Natural killer cell treated with Interleukin-12 subunit alpha and Interleukin-12 subunit beta and Interleukin-15 and Interleukin-18, amount 100 ng/mL, for 72 hours (primary cell): Measurements from ENCODE around the gene ERMN. TPM values are rescaled to one million over a fixed set of nuclear protein-coding genes. Genes with fewer than 3 reads are reported as not detected.
A peak's percentile ranks its signal among the peaks of the same experiment; 100 is the strongest.
"Not testable (repeated sequence)": the region's sequence is repeated elsewhere in the genome, so short reads cannot be mapped to it uniquely, and the experiment has no call there.

Experiments used
- ATAC-seq, 2 donors: fragments of 150-1000 bp; cut with Tn5 transposase in 1 of 2; sonication (Bioruptor Pico), chemical (Tn5 transposase) in 1 of 2; 2 replicates each; pipeline ENCODE4 v1.10.0; 2021
- DNase-seq: peaks from one replicate; pipeline ENCODE4 v3.0.0; 2022; ENCODE audit warnings: low spot score
- H3K27ac Mint-ChIP-seq, 2 donors: 1 replicate in 1 of 2; 2 replicates in 1 of 2; pipeline ENCODE4 v1.8.0; 2022; ENCODE audit warnings: mixed read lengths in 2 of 2, mild to moderate bottlenecking in 1 of 2, moderate library complexity in 1 of 2
- H3K27me3 Mint-ChIP-seq, 2 donors: 1 replicate in 1 of 2; 2 replicates in 1 of 2; pipeline ENCODE4 v1.8.0; 2022; ENCODE audit warnings: mixed read lengths in 2 of 2
- H3K36me3 Mint-ChIP-seq: one replicate; pipeline ENCODE4 v1.8.0; 2022; ENCODE audit warnings: mixed read lengths
- H3K4me1 Mint-ChIP-seq, 2 donors: 1 replicate in 1 of 2; 2 replicates in 1 of 2; pipeline ENCODE4 v1.8.0; 2022; ENCODE audit warnings: low read depth in 2 of 2, mixed read lengths in 2 of 2, mild to moderate bottlenecking in 1 of 2
- H3K4me3 Mint-ChIP-seq: one replicate; pipeline ENCODE4 v1.8.0; 2022; ENCODE audit warnings: mixed read lengths
- H3K9me3 Mint-ChIP-seq: 2 replicates; pipeline ENCODE4 v1.8.0; 2022; ENCODE audit warnings: mixed read lengths
- total RNA-seq, 2 donors: library from RNA; stranded (reverse); gene quantifications; one replicate each; pipeline ENCODE4 v1.2.3, GENCODE V29; 2022

The ERMN gene
- total RNA-seq, 2 donors from 2014 or later: 7.4 to 8.8 TPM

DNA sequence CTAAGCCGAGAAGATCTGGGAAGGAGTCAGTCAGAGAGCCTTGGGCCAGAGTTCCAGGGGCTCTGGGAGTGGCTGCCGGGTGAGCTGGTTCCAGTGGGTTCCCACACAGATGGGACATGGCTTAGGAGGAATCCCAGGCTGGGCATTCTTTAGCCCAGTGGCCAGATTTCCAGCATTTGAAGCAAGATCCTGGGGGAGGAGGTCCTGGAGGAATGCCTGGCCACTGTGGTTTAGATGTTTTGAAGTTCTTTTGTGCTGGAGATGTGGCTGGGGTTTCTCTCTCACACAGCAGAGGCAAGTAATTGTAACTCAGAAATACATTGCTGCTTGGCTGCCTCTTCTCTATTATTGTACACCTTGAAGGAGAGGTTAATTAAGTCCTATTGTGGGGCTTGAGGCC lies 15.8 kb upstream of the ERMN start:
- H3K36me3 Mint-ChIP-seq: peaks cover 48% of the 10 kb centered on the region
- not testable (repeated sequence) for ATAC-seq, DNase-seq, H3K4me3 Mint-ChIP-seq, H3K27ac Mint-ChIP-seq, H3K4me1 Mint-ChIP-seq, H3K27me3 Mint-ChIP-seq
- peaks cover 25% of the 10 kb centered on the region for H3K9me3 Mint-ChIP-seq

DNA sequence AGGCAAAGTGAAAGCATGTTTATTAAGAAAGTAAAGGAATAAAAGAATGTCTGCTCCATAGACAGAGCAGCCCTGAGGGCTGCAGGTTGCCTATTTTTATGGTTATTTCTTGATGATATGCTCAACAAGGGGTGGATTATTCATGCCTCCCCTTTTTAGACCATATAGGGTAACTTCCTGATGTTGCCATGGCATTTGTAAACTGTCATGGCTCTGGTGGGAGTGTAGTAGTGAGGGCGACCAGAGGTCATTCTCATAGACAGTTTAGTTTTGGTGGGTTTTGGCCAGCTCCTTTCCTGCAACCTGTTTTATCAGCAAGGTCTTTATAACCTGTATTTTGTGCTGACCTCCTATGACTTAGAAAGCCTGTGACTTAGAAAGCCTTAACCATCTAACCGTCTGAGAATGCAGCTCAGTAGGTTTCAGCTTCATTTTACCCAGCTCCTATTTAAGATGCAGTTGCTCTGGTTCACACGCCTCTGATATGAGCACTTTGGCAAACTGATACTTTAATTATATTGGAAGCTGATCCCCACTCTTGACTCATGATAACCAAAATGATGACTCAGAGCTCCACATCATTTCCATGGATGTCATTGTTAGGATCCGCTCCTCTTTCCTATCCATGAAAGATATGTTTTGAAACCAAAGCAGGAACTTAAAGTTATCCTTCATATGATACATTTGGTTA lies 14.5 kb upstream of the ERMN start:
- DNase-seq (no peak), ATAC-seq (no peak)
- no peak overlapping the region for H3K27ac Mint-ChIP-seq
- no peak overlapping the region for H3K4me3 Mint-ChIP-seq
- H3K9me3 Mint-ChIP-seq: peaks cover 23% of the 10 kb centered on the region
- H3K36me3 Mint-ChIP-seq: peaks cover 44% of the 10 kb centered on the region
- peaks cover 13 to 15% of the 10 kb centered on the region in 2 donors for H3K4me1 Mint-ChIP-seq
- H3K27me3 Mint-ChIP-seq: no peaks in the 10 kb centered on the region

DNA sequence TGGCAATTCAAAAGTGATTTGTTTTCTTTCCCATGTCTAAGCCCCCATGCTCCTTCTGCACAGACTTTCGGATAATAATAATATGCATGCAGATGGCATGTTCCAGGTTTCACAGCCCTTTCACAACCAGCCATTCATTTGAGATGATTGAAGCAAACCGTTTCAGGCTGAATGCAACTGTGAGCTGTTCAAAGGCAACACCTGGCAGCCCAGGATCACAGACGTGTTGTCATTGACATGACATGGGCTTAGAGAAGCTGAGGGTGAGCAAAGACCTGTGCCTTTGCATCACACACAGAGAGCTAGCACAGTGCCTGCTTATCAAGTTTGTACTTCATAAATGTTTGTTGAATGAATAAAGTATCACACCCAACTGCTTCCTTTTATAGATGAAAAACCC lies 12.4 kb upstream of the ERMN start:
- Mint-ChIP-seq H3K36me3 (peaks cover 23% of the 10 kb centered on the region), H3K4me3 (no peak overlapping the region), H3K9me3 (peaks cover 10% of the 10 kb centered on the region), H3K4me1 (peaks cover 24 to 33% of the 10 kb centered on the region in 2 donors), H3K27me3 (no peaks in the 10 kb centered on the region), H3K27ac (no peak overlapping the region)
- DNase-seq (no peak), ATAC-seq (no peak)

DNA sequence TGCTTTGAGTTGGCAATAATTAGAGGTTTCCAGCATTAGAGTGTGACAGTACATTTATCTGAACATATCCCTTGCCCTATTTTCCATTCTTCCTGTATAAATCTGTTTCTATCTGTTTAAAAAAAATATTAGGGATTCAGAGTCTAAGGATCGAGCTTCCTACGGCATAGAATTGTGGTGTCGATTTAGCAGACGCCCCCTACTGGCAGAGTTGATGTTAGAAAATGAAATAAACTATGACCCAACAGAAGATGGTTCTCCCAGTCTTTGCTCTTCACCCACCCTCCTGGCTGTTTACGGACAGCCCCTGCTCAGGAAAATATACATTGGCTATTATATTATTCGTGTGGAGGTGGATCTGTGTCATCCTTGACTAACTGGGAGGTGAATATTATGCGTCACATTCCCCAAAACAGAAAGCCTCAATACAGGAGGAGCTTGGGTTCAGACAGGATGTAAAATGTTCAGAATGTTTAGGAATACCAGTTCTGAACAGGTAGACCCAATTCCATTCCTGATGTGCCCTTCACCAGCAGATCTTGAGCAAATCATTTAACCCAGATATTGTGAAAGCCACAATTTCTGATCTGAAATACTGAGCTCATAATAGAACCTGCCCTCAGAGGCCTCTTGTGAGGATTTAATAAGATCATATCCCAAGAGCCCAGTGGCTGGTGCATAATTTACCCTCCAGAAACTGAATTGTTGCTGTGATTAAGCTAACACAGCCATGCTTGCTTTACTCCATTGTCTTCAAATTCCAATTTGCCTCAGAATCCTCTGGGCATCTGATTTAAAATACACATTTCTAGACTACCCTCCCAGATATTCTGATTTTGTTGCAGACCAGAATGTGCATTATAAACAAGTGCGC lies 10.8 kb upstream of the ERMN start:
- ATAC-seq: no peak
- Mint-ChIP-seq H3K4me1 (peaks cover 33 to 46% of the 10 kb centered on the region in 2 donors), H3K9me3 (no peaks in the 10 kb centered on the region), H3K27ac (peak overlapping the region; percentile 32 to 85), H3K27me3 (no peaks in the 10 kb centered on the region), H3K36me3 (peaks cover 7% of the 10 kb centered on the region), H3K4me3 (peak overlapping the region; percentile 46)
- no peak for DNase-seq

DNA sequence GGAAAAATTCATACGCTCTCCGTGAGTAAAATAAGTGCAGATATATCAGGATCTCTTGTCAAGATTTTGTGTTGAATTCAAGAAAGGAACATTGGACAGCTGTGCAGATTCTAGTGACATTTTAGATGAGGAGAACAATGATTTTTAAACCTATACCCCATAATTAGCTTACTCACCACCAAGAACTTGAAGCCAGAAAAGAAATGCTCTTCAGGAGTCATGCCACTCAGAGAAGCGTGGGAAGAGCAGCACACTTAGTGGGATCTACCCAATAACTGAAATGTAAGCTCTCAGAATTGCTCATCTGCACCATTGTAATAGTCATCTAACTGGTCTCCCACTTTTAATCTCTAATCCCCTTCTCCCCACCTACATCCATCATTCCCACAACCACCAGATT lies 9.2 kb upstream of the ERMN start:
- Mint-ChIP-seq H3K36me3 (no peaks in the 10 kb centered on the region), H3K9me3 (no peaks in the 10 kb centered on the region), H3K4me1 (peaks cover 42 to 53% of the 10 kb centered on the region in 2 donors), H3K4me3 (no peak overlapping the region), H3K27ac (peak overlapping the region in 1 of 2 donors; percentile 94), H3K27me3 (no peaks in the 10 kb centered on the region)
- no peak for ATAC-seq
- no peak for DNase-seq

DNA sequence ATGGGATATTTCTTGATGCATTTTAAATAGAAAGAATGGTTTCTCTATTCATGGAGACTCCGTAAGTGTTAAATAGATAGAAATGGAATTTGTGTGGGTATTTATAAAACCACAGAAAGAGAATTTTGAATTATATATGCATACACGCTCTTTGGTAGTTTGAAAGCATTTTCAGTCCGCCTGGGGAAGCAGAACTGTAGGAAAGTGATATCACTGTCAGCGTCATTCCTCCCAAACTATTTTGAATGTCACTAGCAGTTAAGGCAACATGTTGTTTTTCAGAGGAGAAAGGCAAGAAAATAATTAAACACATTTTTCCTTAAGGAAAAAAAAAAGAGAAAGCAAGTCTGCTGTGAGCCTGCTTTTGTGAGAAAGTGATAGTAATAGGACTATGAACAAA lies 8.7 kb upstream of the ERMN start:
- DNase-seq (no peak), ATAC-seq (no peak)
- no peaks in the 10 kb centered on the region for H3K36me3 Mint-ChIP-seq
- no peaks in the 10 kb centered on the region for H3K27me3 Mint-ChIP-seq
- H3K27ac Mint-ChIP-seq: peak overlapping the region in 1 of 2 donors; percentile 94
- peaks cover under 1% of the 10 kb centered on the region for H3K9me3 Mint-ChIP-seq
- no peak overlapping the region for H3K4me3 Mint-ChIP-seq
- H3K4me1 Mint-ChIP-seq: peaks cover 44 to 55% of the 10 kb centered on the region in 2 donors

DNA sequence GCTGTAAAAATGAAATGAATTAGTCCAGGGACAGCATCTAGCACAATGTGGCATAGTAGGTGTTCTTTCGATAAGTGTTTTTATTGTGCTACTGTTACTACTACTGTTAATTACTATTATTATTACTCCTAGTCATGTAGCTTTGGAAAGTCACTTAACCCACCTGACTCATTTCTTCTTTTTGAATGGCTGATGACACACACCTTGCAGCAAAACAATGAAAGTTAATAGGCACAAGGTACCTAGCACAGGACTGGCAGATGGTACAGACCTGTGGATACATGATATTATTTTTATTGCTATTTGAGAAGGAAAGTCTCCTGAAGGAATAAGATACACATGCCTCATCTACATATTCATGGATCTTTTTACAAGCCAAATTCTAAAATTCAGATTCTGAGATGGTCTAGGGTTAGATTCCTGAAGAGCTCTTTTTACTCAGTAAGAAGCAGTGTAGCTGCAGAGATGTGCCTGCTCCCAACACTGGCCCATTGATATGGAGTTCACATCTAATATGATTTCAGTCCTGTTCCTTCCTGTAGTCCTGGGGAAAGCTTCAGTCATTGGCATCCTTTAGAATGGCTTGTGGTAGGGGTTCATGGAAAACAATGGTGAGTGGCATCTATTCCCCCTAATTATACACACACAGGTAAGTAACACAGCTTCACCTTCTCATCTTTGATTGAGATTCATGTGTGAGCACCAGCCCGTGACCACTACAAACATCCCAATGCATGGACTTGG lies 7.9 kb upstream of the ERMN start:
- Mint-ChIP-seq H3K36me3 (no peaks in the 10 kb centered on the region), H3K27ac (peak overlapping the region; percentile 50 to 94), H3K4me3 (no peak overlapping the region), H3K4me1 (peaks cover 47 to 59% of the 10 kb centered on the region in 2 donors), H3K27me3 (no peaks in the 10 kb centered on the region), H3K9me3 (peaks cover 3% of the 10 kb centered on the region)
- DNase-seq (no peak), ATAC-seq (no peak)

DNA sequence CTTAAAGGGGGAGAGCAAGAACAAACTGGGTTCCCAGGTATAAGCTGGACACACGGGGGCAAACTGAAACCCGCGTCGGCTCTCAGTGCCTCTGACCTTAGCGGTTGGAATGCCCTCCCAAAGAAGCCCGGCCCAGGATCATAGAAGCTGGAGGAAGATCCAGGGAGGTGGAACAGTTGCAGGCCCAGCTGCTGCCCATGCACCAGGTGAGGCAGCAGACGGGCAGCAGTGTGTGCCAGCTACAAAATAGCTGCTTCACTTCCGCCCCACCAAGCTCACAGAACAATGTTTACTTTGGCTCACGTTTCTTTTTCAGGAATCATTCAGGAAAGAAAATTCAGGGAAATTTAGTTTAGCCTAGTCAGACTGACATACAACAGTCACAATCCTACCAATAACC lies 3.9 kb upstream of the ERMN start:
- ATAC-seq: no peak
- H3K27me3 Mint-ChIP-seq: no peaks in the 10 kb centered on the region
- DNase-seq: no peak
- H3K4me1 Mint-ChIP-seq: peaks cover 47 to 53% of the 10 kb centered on the region in 2 donors
- H3K36me3 Mint-ChIP-seq: no peaks in the 10 kb centered on the region
- H3K9me3 Mint-ChIP-seq: peaks cover 3% of the 10 kb centered on the region
- H3K4me3 Mint-ChIP-seq: no peak overlapping the region
- H3K27ac Mint-ChIP-seq: peak overlapping the region; percentile 72 to 94

DNA sequence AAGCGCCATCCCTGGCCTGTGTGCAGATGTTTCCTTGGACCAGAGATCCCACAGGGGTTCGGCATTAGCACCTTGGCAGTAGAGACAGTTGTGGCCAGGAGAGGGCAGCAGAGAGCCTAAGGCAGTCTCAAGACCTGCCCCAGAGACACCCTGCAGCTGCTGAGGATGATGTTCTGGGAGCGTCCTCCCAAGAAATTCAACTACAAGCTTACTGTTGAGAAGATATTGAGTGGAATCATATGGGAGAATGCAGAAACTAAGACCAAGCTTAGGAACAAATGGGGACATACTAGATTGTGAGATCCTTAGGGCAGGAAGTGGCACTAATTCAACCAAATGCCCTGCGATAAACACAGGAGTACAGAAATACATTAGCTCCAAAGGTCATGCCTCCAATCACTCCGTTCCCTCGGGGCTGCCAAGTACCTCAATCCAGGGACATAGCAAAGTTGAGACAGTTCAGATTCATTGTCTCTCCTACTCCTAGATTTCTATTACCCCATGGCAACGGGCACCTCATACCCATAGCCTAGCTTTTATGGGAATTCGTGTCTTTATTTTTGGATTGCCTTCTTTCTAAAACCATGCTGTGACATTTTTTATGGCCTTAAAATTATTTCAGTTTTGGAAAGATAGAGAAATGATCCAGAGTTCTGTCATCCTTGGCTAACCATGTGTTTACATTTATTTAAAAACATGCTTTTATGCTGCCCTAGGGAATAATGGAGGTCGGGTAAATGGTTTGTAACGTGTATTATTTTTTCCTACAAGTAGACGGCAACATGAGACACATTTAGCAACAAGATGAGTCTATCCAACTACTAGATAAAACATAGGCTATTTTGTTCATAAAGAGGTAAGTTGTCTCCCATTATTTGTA lies 2.2 kb upstream of the ERMN start:
- Mint-ChIP-seq H3K4me3 (peak overlapping the region; percentile 38), H3K9me3 (peaks cover 3% of the 10 kb centered on the region), H3K27ac (peak overlapping the region; percentile 50 to 94), H3K4me1 (peaks cover 33 to 50% of the 10 kb centered on the region in 2 donors), H3K36me3 (no peaks in the 10 kb centered on the region), H3K27me3 (no peaks in the 10 kb centered on the region)
- ATAC-seq: peak; percentile 95 to 96
- DNase-seq: peak; percentile 88

DNA sequence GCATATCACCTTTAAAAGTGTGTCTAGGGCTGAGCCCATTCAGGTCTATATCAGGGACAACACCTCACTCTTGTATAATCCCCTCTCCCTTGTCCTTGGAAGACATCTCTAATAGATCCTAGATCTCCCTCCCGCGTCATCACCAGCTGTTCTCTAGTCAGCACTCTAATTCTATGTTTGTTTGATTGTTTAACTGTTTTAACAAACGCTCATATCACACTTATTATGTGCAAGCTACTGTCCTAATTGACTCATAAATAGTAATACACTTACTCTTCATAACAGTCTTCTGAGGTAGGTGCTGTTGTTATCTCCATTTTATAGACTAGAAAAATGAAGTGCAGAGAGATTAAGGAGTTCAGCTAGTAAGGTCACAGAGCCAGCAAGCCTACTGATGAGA lies 1.6 kb upstream of the ERMN start:
- peaks cover 3% of the 10 kb centered on the region for H3K9me3 Mint-ChIP-seq
- peak overlapping the region; percentile 50 to 94 for H3K27ac Mint-ChIP-seq
- H3K27me3 Mint-ChIP-seq: no peaks in the 10 kb centered on the region
- H3K36me3 Mint-ChIP-seq: no peaks in the 10 kb centered on the region
- H3K4me1 Mint-ChIP-seq: peaks cover 31 to 47% of the 10 kb centered on the region in 2 donors
- DNase-seq (no peak), ATAC-seq (peak; percentile 22 to 45)
- H3K4me3 Mint-ChIP-seq: peak overlapping the region; percentile 38

DNA sequence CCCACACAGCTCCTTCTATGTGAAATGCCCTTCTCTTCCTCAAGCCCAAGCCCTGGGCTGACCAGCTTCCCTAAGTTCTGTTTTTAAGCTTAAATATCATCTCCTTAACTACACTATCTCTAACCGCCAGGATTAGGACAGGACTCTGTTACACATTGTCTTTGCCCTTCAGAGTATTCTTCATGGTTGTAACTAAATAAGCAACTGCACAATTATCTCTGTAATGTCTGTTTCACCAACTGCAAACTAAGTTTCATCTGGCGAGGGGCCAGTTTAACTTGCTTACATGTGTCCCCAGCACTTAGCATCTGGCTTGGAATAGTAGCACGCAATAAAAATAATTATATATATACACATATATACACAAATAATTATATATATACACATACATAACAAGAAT lies 1.1 kb upstream of the ERMN start:
- Mint-ChIP-seq H3K27ac (peak overlapping the region in 1 of 2 donors; percentile 94), H3K36me3 (peaks cover 3% of the 10 kb centered on the region), H3K4me1 (peaks cover 33 to 46% of the 10 kb centered on the region in 2 donors), H3K9me3 (peaks cover 3% of the 10 kb centered on the region), H3K4me3 (no peak overlapping the region), H3K27me3 (no peaks in the 10 kb centered on the region)
- ATAC-seq (no peak), DNase-seq (no peak)

DNA sequence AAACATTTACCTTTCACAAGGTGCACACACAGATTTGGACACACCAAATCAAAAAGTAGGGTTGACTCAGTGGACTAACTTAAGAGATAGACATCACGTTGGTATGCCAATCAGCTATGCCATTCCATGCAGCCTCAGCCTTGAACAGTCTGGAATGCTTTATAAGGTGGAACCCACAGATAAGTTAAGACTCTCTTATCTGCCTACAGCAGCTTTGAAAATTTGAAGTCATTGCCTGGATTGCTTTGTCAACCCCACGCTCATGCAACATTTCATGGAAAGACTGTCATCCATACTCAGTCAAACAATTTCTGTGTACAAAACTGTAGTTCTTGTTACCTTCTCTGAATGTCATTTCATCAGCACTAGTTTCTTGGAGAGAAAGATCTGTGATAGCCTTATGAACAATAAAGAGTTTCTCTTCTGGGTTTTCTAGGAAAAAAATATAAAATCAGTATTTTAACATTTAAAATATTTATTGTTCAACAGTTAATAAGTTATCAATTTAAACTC lies 1.2 kb downstream of the ERMN start:
- no peaks in the 10 kb centered on the region for H3K27me3 Mint-ChIP-seq
- H3K27ac Mint-ChIP-seq: no peak overlapping the region
- H3K9me3 Mint-ChIP-seq: peaks cover 6% of the 10 kb centered on the region
- DNase-seq: no peak
- H3K4me3 Mint-ChIP-seq: no peak overlapping the region
- ATAC-seq: no peak
- peaks cover 33 to 39% of the 10 kb centered on the region in 2 donors for H3K4me1 Mint-ChIP-seq
- peaks cover 15% of the 10 kb centered on the region for H3K36me3 Mint-ChIP-seq

DNA sequence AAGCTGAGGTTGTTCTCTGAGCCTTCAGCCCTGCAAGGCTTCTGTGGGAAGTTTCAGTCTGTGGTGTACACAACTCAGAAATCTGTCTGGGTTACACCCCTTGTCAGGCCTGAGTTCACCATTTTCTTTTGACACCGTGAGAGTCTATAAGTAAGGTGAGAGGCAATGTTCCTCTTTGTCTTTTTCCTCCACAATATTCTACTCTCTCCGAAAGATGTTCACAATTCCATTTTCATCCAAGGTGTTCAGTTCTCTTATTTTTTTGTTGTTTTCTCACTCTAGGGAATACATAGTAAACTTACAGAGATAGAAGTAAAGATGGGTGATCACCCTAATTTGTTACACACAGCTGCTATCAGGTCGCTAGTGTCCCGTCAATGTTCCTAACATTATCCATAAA lies 3.2 kb downstream of the ERMN start:
- ATAC-seq (no peak), DNase-seq (no peak)
- Mint-ChIP-seq H3K27ac (peak overlapping the region in 1 of 2 donors; percentile 21), H3K4me1 (peaks cover 23 to 31% of the 10 kb centered on the region in 2 donors), H3K36me3 (peaks cover 15% of the 10 kb centered on the region), H3K4me3 (no peak overlapping the region), H3K9me3 (peaks cover 3% of the 10 kb centered on the region), H3K27me3 (no peaks in the 10 kb centered on the region)
